SHP77 (cell line): ENCODE results near the gene MDFIC2.

Source experiments
- DNase-seq, 2 experiments: peaks; one replicate each; lab custom pipeline; 2025; lab: John Stamatoyannopoulos, UW

Gene MDFIC2

DNA sequence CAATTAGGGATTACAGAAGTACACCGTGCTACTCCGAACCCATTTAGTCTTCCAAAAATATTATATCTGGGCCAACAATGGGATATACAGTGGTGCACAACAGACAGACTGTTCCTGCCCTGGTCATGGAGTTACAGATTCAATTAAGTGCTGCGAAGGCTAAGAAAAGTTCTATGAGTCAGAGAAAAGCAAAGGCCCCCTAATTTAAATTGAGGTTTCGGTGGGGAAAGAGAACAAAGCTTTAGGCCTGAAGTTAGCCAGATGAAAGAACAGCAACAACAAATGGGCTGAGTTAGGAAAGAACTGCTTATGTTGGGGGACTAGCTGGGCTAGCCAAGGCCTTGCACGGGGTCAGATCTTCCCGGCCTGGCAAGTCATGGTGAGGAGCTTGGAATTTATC lies 131.8 kb downstream of the MDFIC2 start:
- DNase-seq = no peak

- DNase-seq = no peak
Observed at GRCh38 chr3:70179111-70179510, 133.3 kb downstream of the MDFIC2 start.

- DNase-seq = no peak
Observed at GRCh38 chr3:70177881-70178645, 134.4 kb downstream of the MDFIC2 start.

- DNase-seq = no peak
Observed at GRCh38 chr3:70176224-70176623, 136.2 kb downstream of the MDFIC2 start.

- DNase-seq = no peak
Observed at GRCh38 chr3:70156808-70157207, 155.6 kb downstream of the MDFIC2 start.

DNA sequence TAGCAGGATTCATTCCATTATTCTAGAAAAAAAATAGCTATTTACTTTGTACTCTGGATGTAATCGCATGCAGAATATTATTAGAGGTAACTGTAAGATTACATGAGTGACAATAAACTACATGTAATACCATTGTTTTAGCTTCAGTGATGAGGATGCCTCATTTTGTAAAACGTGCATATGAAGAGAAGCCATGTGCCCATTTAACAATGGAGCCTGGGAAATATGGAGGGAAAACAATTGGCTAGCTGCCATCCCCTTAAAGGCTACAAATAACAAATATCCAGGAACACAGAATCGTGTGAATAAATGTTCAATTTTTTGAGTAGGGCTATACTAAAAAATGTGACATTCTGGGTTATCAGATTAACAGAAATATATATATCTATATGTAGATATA lies 161.8 kb downstream of the MDFIC2 start:
- no peak for DNase-seq

DNA sequence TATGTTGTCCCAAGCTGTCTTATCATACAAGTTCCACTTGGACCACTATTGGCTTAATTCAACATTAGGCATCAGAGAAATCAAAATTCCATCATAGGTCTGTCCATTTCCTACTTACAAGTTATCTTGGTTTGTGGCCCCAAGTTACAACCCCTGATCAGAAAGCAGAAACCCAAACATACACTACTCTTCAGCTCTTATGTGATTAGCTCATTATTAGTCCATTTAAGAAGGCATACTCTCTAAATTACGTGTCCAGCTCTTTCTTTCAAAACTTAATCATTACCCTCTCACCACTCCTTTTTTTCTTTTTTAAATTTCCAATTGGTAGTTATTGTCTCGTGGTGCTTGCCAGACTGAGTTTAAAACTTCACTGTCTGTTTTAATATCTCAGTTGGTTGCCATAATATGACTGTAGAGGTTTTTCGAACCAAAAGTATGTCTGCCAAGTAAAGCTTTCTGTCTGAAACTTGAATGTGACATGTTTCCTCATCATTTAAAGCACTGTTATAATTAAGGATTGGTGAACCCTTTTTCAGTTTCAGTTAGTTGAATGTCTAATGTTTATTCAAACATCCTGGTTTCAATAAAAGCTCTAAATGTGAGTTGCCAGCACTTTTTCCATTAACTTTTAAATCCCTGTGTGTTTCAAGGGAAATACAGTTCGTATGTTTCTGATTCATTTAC lies 162.6 kb downstream of the MDFIC2 start:
- DNase-seq = no peak
